ENCODE data around the gene GP2. TPM values are rescaled to one million over a fixed set of nuclear protein-coding genes. Genes with fewer than 3 reads are reported as not detected.

GP2 gene
- 3.4 and 9.1 TPM in 2 replicates for total RNA-seq (ENCODE audit: low replicate concordance)
- long read RNA-seq, transcript GP2-201 (11 exons, 3,406 nt), result major isoform, 25 of 33 reads
- long read RNA-seq, partial matches to known transcripts, result 3 of 33 reads
- long read RNA-seq, other reads (novel, unspliced or antisense), result 1 of 33 reads

GRCh38 chr16:20327444-20328041 lies at the start of gene GP2:
Gene GP2, minus strand, starts transcription at chr16:20327513. Its CDS starts 1,082 bp downstream, at chr16:20326431.
- H3K27ac Mint-ChIP-seq, result no peak within 1 kb of the TSS
- DNase-seq (ENCODE audit: extremely low spot score, unreplicated experiment), result no peak
- no peak within 1 kb of the TSS for H3K4me3 Mint-ChIP-seq
- H3K36me3 Mint-ChIP-seq, result no peaks in the 10 kb centered on the region
- peak; percentile 27 for TF ChIP-seq CTCF (conservative IDR thresholded peaks at IDR 0.05)
- H3K27me3 Mint-ChIP-seq, result peaks cover 19% of the 10 kb centered on the region
- H3K4me1 Mint-ChIP-seq (ENCODE audit: unreplicated experiment), result no peaks in the 10 kb centered on the region
- H3K9me3 Mint-ChIP-seq, result no peaks in the 10 kb centered on the region

GRCh38 chr16:20372701-20373100 lies 45.4 kb upstream of the GP2 start:
- no peaks in the 10 kb centered on the region for H3K9me3 Mint-ChIP-seq
- no peak for TF ChIP-seq CTCF (conservative IDR thresholded peaks at IDR 0.05)
- no peaks in the 10 kb centered on the region for H3K4me1 Mint-ChIP-seq (ENCODE audit: unreplicated experiment)
- no peak overlapping the region for H3K4me3 Mint-ChIP-seq
- no peaks in the 10 kb centered on the region for H3K36me3 Mint-ChIP-seq
- no peak for DNase-seq (ENCODE audit: extremely low spot score, unreplicated experiment)
- H3K27ac Mint-ChIP-seq, result no peak overlapping the region
- peaks cover 31% of the 10 kb centered on the region for H3K27me3 Mint-ChIP-seq

GRCh38 chr16:20369452-20370054 lies 42.2 kb upstream of the GP2 start:
- TF ChIP-seq CTCF (conservative IDR thresholded peaks at IDR 0.05), result no peak
- no peaks in the 10 kb centered on the region for H3K4me1 Mint-ChIP-seq (ENCODE audit: unreplicated experiment)
- peaks cover 34% of the 10 kb centered on the region for H3K27me3 Mint-ChIP-seq
- H3K4me3 Mint-ChIP-seq, result no peak overlapping the region
- no peaks in the 10 kb centered on the region for H3K36me3 Mint-ChIP-seq
- no peaks in the 10 kb centered on the region for H3K9me3 Mint-ChIP-seq
- no peak overlapping the region for H3K27ac Mint-ChIP-seq
- DNase-seq (ENCODE audit: extremely low spot score, unreplicated experiment), result no peak

GRCh38 chr16:20364051-20364450 lies 36.7 kb upstream of the GP2 start:
- Mint-ChIP-seq H3K36me3 (no peaks in the 10 kb centered on the region), H3K9me3 (no peaks in the 10 kb centered on the region), H3K27me3 (peaks cover 38% of the 10 kb centered on the region), H3K27ac (no peak overlapping the region), H3K4me1 (ENCODE audit: unreplicated experiment) (no peaks in the 10 kb centered on the region), H3K4me3 (no peak overlapping the region)
- TF ChIP-seq CTCF (conservative IDR thresholded peaks at IDR 0.05), result no peak
- no peak for DNase-seq (ENCODE audit: extremely low spot score, unreplicated experiment)

GRCh38 chr16:20363191-20363590 lies 35.9 kb upstream of the GP2 start:
- no peaks in the 10 kb centered on the region for H3K36me3 Mint-ChIP-seq
- no peak for DNase-seq (ENCODE audit: extremely low spot score, unreplicated experiment)
- no peak overlapping the region for H3K4me3 Mint-ChIP-seq
- no peak for TF ChIP-seq CTCF (conservative IDR thresholded peaks at IDR 0.05)
- H3K9me3 Mint-ChIP-seq, result no peaks in the 10 kb centered on the region
- no peak overlapping the region for H3K27ac Mint-ChIP-seq
- peaks cover 37% of the 10 kb centered on the region for H3K27me3 Mint-ChIP-seq
- H3K4me1 Mint-ChIP-seq (ENCODE audit: unreplicated experiment), result no peaks in the 10 kb centered on the region

Data from type B pancreatic cell (in vitro differentiated cells).